GM12873 (cell line): ENCODE measurements around the gene TOP3B.

Experiments used
- CTCF ChIP-seq: IDR thresholded peaks from 2 replicates; pipeline ENCODE4 v1.5.1; 2012; ENCODE audit warnings: low read depth, mild to moderate bottlenecking, moderate library complexity, low read length, control low read depth; ENCODE audit not compliant: insufficient read depth; ENCODE audit errors: missing control alignments

Gene TOP3B

GRCh38 chr22:21964234-21964633 is 18.4 kb downstream of the TOP3B start:
- TF ChIP-seq CTCF, result no peak

GRCh38 chr22:21963790-21964211 is 18.8 kb downstream of the TOP3B start:
- no peak for TF ChIP-seq CTCF

- no peak for TF ChIP-seq CTCF
Observed at GRCh38 chr22:21963286-21963685, 19.3 kb downstream of the TOP3B start.

DNA sequence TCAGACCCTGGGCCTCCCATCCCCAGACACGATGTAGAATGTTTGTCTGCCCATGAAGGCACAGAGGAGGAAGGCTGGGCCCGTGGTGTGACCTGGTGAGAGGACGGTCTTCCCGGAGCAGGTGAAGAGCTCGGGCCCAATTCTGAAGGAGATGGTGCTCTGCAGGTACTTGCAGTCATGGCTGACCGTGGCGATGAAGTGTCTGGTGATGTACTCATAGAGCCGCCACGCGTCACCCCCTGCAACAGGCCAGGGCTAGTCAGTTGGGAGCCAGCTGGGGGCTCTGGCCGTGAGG is 20.0 kb downstream of the TOP3B start:
- no peak for TF ChIP-seq CTCF

DNA sequence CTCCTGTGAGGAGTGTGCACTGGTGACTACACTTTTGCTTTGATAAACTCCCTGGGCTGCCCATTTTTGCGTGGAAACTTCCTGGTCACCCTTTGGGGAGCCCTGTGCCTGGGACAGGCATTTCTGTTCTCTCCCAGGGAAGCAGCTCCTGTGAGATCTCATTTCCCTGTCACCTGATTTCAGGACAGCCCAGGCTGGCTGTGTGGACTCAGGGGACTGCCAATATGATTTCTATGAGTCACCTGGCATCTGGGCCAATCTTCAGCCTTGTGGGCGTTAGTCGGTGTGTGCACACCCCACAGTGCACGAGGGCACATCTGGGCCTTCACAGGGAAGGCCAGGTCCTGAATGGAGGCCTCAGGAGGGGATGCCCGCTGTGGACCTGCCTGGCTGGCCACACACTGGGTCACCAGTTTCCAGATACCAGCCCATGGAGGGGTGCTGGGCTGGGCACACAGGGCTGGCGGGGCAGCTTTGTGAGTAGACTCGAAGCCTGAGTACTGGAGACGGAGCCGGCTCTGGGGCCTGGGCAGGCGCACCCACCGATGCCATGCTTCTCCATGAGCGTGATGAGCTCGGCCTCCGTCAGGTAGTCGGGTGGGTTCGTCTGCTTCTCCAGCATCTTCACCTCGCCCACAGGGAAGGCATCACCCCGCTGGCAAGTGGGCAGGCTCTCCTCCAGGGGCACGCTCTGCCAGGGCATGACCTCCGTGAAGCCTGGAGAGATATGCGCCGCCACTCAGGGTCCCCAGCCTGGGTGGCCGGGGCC is 20.5 kb downstream of the TOP3B start:
- no peak for TF ChIP-seq CTCF

GRCh38 chr22:21961127-21961867 is 21.3 kb downstream of the TOP3B start:
- no peak for TF ChIP-seq CTCF

DNA sequence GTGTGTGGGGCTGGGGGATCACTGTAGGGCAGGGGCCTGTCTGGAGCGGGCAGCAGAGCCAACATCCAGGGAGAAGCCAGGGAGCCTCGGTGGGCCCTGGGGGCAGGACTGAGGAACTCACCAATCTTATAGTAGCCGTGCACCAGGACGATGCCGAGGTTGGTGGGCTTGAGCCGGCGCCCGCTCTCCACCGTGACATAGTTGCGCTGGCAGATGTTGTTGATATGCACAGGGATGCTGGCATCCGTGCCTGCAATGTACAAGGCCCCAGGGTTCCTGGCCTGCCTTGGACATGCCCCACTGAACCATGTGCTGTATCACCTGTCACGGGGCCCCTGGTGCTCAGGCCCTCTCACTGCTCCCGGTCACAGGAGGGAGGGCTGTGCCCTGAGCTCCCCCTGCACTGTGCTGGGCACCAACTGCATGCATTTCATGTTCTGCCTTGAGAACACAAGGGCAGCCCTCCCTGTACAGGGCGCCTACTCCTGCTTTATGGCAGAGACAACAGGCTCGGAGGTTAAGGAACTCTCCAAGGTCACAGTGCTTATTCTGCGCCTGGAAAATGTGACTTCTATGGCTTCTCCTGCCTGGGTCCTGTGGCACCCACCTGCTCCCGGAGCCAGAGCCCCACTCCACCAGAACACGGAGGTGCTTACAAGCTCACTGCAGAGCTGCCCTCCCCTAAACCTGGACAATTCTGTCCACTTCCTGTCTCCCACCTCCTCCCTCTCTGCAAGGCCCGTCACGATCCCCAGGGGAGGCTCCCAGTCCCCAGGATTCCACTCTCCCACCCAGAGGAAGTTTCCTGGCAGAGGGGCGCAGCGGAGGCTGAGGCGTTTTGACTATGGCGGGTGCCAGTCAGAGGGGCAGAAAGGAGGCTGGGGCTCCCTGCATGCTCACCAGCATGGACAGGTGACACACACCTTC is 22.1 kb downstream of the TOP3B start:
- no peak for TF ChIP-seq CTCF
